Forelimb muscle (tissue), 1 donor: ENCODE data around the gene TAF1D. TPM values are rescaled to one million over a fixed set of nuclear protein-coding genes. Genes with fewer than 3 reads are reported as not detected.
"Not testable (repeated sequence)": the region's sequence is repeated elsewhere in the genome, so short reads cannot be mapped to it uniquely, and the experiment has no call there.

Source experiments
- DNase-seq: peaks from one replicate; pipeline ENCODE4 v3.0.0-alpha.2; 2013; ENCODE audit warnings: low read depth
- polyA plus RNA-seq: library from polyadenylated mRNA; unstranded; fragments of 120-200 nt; gene quantifications from one replicate; pipeline ENCODE4 v1.2.1, GENCODE V29; 2013; ENCODE audit not compliant: insufficient read length

Gene TAF1D, protein sequence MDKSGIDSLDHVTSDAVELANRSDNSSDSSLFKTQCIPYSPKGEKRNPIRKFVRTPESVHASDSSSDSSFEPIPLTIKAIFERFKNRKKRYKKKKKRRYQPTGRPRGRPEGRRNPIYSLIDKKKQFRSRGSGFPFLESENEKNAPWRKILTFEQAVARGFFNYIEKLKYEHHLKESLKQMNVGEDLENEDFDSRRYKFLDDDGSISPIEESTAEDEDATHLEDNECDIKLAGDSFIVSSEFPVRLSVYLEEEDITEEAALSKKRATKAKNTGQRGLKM
- 110 TPM for polyA plus RNA-seq

DNA sequence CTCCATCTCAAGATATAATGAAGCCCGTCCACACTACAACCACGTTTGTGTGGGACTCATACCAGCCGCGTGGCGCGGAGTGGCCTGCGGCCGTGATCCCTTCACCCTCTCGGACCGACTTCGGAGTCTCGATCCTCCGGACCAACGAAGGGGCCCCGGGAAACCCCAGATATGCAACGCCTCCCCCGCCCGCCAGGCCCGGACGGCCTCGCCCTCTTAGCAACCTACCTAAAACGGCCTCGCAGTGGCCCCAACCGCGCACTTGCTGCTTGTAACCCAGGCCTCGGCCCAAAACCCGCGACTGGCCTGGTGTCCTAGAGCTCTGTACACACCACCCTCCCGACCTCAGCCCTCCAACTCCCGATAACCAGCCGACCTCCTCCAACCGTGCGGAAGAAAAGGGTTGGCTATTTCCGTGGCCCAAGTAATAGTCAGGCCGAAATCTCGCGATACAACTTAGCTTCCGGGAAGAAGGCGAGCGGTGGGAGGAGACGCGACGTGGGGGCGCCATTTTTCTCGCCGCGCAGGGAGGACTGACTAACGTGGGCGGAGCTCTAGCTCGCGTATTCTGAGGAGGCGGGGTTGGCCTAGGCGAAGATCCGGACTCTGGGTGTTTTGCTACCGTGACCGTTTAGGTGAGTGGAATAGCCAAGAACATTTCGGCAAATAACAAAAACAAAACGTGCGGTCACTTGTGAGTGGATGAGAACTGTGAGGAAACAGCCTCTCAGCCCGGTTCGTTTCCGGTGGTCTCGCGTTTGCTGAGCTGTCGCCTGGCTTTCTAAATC is at the start of gene TAF1D, which contains the start of gene C11orf54:
Gene TAF1D (minus strand): TSS at position 402 of the 788 bp plus-strand sequence. CDS start 2,191 bp downstream, outside the sequence.
Gene C11orf54 (plus strand): TSS at position 579 of the 788 bp plus-strand sequence. CDS start 5,722 bp downstream, outside the sequence.
- DNase-seq, result peak; percentile 98

DNA sequence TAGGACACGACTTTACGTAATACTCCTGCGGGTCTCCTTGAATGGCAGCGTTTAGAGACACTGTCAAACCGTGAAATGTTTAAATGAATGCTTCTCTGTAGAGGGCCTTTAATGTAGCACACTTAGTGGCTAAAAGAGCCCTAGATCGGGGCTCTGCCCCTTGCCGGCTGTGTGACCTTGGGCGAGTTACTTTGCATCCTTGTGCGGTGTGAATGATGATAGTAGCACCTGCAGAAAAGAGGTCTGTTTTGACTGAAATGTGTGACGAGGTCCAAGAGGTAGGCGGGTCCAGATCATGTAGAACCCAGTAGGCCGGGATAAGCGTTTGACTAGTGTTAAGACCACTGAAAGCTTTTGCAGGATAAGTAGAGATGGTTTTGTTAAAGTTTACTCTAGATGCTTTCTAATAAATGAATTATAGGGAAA is 43.7 kb upstream of the TAF1D start:
- DNase-seq, result no peak

DNA sequence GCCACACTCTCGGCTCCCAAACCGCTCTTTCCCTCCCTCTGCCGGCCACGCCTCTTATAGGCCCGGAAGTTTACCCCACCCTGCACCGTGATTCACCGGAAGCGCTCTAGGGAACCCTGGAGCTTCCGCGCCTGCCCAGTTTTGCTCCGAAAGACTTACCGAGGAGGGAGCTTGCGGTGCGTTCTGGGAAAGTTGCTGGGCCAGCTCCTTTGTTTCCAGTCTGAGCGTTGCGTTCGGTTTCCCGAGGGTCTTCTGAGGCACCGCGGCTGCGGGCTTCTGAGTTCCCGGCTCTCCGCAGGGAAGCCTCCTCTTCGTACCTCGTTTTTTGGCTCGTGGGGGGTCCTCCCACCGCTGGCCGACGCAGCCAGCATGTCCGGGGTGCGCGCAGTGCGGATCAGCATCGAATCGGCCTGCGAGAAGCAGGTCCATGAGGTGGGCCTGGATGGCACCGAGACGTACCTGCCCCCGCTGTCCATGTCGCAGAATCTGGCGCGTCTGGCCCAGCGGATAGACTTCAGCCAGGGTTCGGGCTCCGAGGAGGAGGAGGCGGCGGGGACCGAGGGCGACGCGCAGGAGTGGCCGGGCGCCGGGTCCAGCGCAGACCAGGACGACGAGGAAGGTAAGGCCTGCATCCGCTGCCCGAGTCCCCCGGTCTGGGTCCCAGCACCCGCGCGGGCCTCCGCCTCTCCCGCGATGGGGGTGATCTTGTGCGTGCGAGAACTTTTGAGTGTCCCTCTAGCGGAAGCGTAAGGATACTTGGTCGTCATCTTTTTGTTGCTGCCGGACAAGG is 43.0 kb upstream of the TAF1D start, which contains the start of gene MED17:
Gene MED17 (plus strand): TSS at position 138 of the 790 bp plus-strand sequence. CDS start 232 bp downstream, at position 370.
- peak; percentile 88 for DNase-seq

DNA sequence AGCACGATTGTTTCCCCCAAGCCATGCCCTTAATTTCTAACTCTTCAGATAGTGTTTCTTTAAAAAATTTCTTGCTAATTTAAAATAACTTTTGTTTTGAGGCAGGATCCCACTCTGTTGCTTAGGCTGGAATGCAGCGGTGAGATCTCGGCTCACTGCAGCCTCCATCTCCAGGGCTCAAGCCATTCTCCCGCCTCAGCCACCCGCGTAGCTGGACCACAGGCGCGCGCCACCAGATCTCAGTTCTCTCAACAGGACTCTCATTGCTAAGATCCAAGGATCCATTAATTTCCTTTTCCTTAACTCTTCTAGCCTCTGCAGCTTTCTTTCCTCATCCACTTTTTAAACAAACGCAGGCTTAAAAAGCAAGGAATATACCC is 42.5 kb upstream of the TAF1D start:
- DNase-seq, result no peak

DNA sequence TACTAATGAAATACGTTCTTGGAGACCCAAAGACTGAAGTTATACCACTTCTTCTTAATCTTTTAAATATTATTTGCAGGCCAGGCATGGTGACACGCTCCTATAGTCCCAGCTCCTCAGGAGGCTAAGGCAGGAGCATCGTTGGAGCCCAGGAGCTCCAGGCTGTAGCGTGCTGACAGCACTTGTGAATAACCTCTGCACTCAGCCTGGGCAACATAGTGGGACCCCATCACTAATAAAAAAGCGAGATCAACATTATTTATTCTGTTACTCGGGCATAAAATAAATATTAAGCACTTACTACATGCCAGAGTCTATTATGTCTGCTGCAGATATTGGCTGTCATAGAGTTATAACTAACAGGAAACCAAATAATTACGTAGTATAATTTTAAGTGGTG is 42.1 kb upstream of the TAF1D start:
- DNase-seq, result no peak

DNA sequence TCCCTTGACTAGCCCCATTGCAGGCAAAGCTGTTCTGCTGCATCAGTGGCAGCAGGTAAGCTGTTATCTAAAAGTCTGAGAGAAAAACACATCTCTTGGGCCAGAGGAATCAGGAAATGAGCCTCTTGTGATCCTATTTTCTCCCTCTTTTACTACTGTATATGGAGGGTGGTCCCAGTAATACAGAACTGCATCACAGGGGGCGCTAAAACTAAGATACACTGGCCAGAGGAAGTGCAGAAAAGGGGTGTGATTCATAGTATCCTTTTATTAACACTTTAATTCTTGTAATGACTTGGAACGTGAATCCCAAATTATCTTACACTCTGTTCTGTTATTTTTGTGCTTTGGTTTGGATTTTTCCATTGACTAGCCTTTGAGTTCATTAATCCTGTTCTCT is 34.0 kb upstream of the TAF1D start:
- DNase-seq, result no peak

DNA sequence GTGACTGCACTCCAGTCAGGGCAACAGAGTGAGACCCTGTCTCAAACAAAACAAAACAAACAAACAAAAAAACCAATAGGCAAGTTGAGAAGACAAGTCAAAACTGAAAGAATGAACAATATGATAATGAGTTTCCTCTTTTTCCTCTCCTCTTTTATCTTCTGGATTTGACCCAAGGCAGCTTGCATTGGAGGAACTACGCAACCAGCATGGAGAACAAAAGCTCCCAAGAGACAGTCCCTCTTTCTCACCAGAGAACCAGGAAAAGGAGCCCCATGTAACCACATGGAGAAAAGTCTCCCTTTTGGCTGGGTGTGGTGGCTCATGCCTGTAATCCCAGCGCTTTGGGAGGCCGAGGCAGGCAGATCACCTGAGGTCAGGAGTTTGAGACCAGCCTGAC is 33.3 kb upstream of the TAF1D start:
- DNase-seq, result not testable (repeated sequence)

DNA sequence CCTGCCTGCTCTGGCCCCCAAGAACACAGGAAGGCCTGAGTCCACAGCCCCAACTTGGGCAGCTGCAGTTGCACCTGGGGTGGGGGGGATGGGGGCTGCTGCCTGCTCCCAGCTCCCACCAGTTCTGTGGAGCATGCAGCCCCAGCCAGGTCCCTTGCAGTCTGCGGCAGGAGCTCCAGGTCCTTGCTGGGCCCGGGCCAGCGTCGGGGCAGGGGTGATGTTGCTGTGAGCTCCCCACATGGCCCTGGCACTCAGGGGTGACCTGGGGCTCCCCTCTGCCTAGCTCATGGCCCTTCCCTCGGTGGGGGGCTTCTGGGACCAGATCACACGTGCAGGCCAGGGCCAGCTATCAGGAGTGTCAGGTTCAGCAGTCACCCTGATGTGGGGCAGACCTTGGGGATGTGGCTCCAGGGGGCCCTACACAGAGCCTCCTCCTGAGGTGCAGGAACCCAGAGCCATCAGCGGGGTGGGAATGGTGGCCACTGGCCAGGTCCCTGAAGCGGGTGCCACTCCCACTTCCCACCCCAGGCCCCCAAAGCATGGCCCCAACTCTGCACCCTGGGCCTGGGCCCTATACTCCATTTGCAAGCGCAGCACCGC is 32.4 kb upstream of the TAF1D start:
- DNase-seq, result no peak

DNA sequence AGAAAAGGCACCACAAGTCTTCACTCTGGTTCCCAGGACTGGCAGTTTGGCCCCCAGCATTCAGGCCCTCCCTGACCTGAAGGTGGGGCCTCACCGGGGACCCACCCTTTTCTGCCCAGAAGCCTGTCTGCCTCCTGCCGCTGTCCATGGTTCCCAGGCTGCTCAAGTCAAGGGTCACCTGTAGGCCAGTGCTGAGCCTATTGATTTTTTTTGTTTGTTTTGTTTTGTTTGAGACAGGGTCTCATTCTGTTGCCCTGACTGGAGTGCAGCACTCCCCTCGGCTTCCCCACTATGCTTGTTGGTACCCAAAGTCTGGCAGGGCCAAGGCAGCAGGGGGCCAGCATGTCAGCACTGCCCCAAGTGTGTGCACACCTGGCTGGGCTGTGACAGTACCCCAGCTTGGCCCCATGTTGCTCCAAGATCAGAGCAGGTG is 31.8 kb upstream of the TAF1D start:
- no peak for DNase-seq

DNA sequence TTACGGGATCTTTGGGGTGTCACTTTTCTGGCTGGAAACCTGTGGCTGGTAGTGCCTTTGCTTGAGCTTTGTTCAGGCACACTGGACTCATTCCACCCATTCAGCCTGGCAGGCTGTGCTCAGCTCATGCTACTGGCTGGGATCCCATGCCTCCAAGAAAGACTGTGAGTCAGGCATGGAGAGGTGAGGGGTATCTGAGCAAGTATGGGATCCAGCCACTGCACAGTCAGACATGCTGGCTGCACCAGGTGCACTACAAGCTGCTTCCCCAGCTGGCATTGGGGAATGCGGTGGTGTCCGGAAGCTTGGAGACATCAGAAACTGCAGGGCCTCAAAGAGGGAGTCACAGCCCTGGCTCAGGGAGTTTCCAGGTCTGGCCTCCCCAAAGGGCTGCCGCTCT is 30.8 kb upstream of the TAF1D start:
- DNase-seq, result no peak

DNA sequence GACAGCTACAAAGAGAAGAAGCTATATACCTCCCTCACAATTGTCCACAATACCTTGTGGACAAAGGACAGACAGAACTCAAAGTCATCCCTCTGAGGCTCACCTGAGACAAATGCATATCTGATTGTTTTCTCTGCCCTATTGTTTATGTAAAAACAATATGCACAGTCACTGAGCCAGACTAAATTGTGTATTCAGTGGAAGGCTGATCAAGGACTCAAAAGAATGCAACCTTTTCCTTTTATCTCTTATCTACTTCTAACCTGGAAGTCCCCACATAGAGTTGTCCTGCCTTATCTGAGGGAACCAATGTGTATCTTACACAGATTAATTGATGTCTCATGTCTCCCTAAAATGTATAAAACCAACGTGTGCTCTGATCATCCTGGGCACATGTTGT is 28.9 kb upstream of the TAF1D start:
- no peak for DNase-seq

DNA sequence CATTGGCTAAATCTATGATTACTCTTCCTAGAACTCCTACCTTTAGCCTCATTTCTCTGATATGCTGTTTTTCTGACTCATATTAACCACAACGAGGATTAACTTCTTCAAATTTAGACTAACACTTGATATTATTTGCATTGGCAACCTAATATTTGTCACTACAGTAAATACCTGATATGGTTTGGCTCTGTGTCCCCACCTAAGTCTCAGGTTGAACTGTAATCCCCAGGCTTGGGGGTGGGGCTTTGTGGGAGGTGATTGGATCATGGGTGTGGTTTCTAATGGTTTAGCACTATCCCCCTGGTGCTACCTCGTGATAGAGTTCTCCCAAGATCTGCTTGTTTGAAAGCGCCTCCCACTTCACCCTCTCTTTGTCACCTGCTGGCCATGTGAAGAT is 25.7 kb upstream of the TAF1D start:
- no peak for DNase-seq

DNA sequence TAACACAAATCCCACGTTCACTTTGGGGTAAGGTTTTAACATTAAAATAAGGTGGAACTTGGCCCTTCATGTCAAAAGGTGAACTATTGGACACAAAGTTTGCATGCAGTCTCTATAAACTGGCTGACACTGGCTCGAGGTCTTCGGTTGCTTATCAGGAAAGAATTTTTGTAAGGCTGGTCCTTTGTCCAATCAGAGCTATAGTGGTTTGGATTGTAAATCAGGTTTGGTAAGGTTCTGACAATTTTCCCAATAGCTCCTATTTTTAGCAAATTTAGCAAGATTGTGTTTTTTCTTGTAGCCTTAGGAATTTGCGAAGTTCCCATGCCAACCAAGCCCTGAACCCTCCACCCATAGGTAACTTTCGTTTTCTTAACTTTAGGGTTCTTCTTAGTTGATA is 25.2 kb upstream of the TAF1D start:
- DNase-seq, result no peak

DNA sequence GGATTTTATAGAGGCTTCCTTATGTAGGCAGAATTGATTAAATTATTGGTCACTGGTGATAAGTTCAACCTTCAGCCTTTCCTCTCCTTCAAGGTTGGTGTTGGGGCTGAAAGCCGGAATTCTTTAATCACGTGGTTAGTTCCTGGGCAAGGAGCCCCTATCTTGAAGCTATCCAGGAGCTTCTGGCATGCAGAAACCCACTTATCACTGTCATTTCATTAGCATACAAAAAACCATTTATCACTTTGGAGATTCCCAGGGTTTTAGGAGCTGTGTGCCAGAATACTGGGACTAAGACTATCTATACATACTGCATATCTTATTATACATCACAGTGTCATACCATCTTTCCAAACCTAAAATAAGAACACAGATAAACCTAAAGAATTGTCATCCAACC is 24.3 kb upstream of the TAF1D start:
- DNase-seq, result no peak

DNA sequence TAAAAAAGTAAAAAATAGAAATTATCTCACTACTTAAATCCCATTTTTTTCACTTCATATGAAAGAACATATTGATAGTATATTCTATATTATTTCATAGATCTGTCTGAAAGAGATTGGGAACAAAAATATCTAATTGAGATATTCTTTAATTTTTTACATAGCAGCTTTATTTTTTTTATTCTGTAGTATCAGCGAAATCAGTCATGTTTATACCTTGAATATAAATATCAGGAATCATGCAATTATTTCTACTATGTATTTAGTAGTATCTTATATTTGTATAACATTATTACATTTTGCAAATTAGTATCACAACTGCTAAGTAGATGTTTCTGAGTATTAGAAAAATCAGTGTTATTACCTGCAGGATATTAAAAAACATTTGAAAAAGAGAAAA is 20.6 kb upstream of the TAF1D start:
- no peak for DNase-seq

DNA sequence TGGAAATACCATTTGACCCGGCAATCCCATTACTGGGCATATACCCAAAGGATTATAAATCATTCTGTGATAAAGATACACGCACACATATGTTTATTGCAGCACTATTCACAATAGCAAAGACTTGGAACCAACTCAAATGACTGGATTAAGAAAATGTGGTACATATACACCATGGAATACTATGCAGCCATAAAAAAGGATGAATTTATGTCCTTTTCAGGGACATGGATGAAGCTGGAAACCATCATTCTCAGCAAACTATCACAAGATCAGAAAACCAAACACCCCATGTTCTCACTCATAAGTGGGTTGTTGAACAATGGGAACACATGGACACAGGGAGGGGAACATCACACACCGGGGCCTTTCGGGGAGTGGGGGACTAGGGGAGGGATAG is 17.8 kb upstream of the TAF1D start:
- not testable (repeated sequence) for DNase-seq

DNA sequence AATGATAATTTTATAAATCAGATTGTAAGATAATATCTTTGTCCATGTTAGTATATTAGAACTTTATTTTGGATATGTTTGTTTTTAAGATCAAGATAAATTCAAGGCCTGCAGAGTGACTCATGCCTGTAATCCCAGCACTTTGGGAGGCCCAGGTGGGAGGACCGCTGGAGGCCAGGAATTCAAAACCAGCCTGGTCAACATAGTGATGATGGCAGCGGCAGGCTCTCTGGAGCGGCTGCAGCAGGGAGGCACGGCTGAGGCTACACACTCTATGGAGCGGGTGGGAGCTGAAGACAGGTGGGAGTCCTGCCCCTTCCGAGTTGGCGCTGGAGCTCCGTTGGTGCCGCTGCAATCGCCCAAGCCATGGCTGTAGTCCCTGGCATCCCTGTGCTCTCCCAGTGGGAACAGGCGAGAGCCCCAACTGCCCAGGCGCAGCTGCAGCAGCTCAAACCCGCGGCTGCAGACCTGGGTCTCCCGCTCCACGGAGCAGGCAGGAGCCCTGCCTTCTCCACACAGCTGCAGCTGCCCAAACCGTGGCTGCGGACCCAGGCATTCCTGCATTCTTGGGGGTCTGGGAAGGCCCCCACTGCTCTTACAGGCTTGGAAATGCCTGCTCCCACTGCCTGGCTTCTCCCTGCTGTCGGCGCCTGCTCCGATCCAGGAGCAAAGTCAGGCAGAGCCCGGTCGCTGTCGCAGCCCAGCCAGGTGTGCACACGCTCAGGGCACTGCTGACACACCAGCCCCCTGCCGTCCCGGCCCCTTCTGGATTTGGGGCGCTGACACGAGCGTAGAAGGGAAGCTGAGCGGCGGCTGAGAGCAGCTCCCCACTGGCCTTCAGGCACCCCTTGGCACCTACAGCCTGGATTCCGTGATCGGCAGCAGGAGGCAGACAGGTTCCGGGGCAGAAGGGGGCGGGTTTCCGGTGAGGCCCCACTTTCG is 16.9 kb upstream of the TAF1D start:
- DNase-seq, result no peak

DNA sequence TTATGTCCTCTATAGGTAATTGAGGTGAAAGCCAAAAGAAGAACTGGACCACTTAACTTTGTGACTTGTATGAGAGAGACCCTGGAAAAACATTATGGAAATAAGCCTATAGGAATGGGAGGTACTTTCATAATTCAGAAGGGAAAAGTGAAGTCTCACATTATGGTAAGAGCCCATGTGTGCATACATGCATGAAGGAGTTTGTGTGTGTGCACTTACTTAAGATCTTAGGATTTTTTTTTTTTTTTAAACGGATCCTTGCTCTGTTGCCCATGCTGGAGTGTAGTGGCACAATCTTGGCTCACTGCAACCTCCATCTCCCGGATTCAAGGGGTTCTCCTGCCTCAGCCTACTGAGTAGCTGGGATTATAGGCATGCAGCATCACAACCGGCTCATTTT is 16.0 kb upstream of the TAF1D start:
- DNase-seq, result no peak

DNA sequence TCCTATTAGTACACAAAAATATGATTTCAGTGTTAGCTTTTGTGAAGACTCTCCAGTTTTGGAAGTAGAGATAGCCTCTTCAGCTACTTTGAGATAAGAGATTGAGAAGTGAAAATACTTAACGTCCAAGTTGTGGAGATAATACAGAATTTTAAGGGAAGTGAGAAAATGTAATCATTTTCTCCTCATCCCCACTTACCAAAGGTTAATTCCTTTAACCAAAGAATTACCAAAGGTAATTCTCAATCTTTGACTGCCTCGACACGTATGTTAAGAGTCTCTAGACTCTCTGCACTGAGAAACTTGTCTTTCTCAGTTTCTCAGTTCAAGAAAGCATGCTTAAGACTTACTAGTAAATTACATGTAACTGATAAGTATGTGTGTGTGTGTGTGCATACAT is 15.5 kb upstream of the TAF1D start:
- no peak for DNase-seq

DNA sequence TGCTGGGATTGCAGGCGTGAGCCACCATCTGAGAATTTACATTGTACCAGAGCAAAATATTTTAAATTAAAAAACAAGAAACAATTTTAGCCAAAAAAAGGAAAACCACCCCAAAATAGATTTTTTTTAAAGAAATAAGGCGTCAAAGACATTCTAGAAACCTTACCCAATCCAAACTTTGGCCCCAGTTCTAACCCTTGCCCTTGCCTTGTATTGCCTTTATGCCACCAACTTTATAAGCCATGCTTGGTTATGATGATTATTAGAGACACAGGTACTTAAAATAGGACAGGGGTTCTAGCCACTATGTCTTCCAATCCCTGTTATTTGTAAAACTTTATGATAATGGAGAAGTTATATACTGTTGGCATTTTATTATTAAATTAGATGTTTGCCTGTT is 11.9 kb upstream of the TAF1D start:
- DNase-seq, result no peak

DNA sequence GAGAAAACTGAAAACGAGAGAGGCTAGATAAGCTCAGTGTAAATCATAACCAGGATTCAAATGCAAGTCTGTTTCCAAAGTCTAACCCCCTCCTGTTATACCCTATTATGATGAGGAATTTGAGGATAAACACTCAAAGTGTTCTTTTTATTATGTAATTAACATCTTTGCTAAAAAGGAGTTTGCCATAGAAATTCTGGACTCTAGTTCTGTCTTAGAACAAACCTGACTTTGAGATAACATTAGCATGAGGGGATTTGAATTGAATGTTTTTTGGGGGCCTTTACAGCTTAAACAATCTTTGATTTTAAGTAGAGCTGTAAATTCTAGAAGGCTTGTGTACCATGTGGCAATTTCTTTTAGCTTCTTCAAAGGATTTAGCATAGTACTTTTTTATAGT is 9.7 kb upstream of the TAF1D start:
- DNase-seq, result no peak
